Breast epithelium (tissue), 4 donors: ENCODE measurements around the gene EIPR1. TPM values are rescaled to one million over a fixed set of nuclear protein-coding genes. Genes with fewer than 3 reads are reported as not detected.

Experiments used
- DNase-seq, 2 donors: peaks; one replicate each; pipeline ENCODE4 v3.0.0-alpha.2; 2019; ENCODE audit warnings: low spot score in 2 of 2
- H3K27ac ChIP-seq, 2 donors: fragments of 200-600 bp; sonication (generic) in 1 of 2; one replicate each; pipeline ENCODE4 v1.5.1; 2016 to 2019; ENCODE audit warnings: mild to moderate bottlenecking in 1 of 2
- H3K27me3 ChIP-seq, 2 donors: fragments of 200-600 bp; sonication (generic) in 1 of 2; one replicate each; pipeline versions ENCODE4 v1.5.1 to v1.6.0; 2017 to 2019; ENCODE audit warnings: control low read depth in 1 of 2, mild to moderate bottlenecking in 1 of 2
- H3K36me3 ChIP-seq: fragments of 200-600 bp; one replicate; pipeline ENCODE4 v1.5.1; 2019
- H3K4me1 ChIP-seq, 2 donors: fragments of 200-600 bp; sonication (generic); one replicate each; pipeline ENCODE4 v1.5.1; 2016 to 2019; ENCODE audit warnings: control low read depth in 1 of 2
- H3K4me3 ChIP-seq, 3 donors: fragments of 200-600 bp; sonication (generic); 1 replicate in 2 of 3; 2 replicates in 1 of 3; pipeline ENCODE4 v1.5.1; 2016 to 2019; ENCODE audit warnings: mild to moderate bottlenecking in 3 of 3, moderate library complexity in 2 of 3
- H3K9me3 ChIP-seq, 2 donors: fragments of 200-600 bp; sonication (generic) in 1 of 2; one replicate each; pipeline ENCODE4 v1.5.1; 2016 to 2019; ENCODE audit warnings: control low read depth in 1 of 2
- POLR2A ChIP-seq: fragments of 450-650 bp; IDR thresholded peaks from one replicate; pipeline ENCODE4 v1.6.1; 2016; ENCODE audit warnings: antibody characterized with exemption, mild to moderate bottlenecking, moderate library complexity
- POLR2AphosphoS5 ChIP-seq, 3 donors: sonication (generic); formaldehyde crosslinking; IDR thresholded peaks; one replicate each; pipeline ENCODE4 v1.6.1; 2017; ENCODE audit warnings: antibody characterized with exemption in 3 of 3
- intact Hi-C: fragments of 100-400 bp; cut with DNase I; formaldehyde crosslinking; loops from one replicate; pipeline ENCODE4 v1.15.1; 2023; ENCODE audit warnings: low total_unique reads
- total RNA-seq, 3 donors: library from RNA; depleted of rRNA; stranded (reverse); fragments of >200 nt; gene quantifications; one replicate each; pipeline ENCODE4 v1.1.0, GENCODE V29; 2016
- TF ChIP-seq, protein P1 (sequence below), 3 donors: fragments of 450-650 bp; IDR thresholded peaks; one replicate each; pipeline ENCODE4 v1.5.1; 2016 to 2017; ENCODE audit warnings: antibody characterized with exemption in 3 of 3, mild to moderate bottlenecking in 3 of 3, moderate library complexity in 3 of 3

The EIPR1 gene
- total RNA-seq, 3 donors from 2014 or later = 12.8 to 31.0 (median 23.3) TPM

DNA sequence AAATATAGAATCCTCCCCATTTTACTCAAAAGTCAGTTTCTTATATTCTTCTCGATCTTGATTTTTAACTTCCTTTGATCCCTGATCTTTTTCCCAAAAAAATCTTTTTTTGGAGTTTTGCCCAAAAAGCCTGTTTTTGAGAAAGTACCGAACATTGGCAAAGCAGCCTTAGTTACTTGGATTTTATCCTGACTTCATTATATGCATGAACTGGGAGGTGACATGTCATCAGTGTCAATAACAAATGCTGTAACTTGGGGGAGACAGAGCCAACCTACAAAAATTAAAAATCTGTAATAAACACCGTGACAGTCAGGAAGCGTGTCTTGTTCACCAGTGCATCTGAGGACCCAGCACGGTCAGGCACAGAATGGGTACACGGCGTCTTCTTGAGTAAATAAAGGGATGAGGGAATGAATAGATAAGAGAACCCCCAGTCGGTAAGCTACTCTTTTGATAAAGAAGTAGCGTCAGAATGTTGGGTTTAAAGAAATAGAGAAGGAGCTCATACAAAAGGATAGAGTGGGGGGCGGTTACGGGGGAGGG is 26.8 kb upstream of the EIPR1 start:
- H3K4me3 ChIP-seq = no peak overlapping the region
- no peaks in the 10 kb centered on the region for H3K36me3 ChIP-seq
- no peak for DNase-seq
- no peaks in the 10 kb centered on the region for H3K4me1 ChIP-seq
- no peak overlapping the region for H3K27ac ChIP-seq
- intact Hi-C loops = no loop called here
- no peaks in the 10 kb centered on the region for H3K27me3 ChIP-seq
- no peaks in the 10 kb centered on the region for H3K9me3 ChIP-seq
- no peak for TF ChIP-seq POLR2AphosphoS5 (IDR thresholded peaks at IDR 0.05)
- TF ChIP-seq POLR2A = no peak
- TF ChIP-seq, protein P1, sequence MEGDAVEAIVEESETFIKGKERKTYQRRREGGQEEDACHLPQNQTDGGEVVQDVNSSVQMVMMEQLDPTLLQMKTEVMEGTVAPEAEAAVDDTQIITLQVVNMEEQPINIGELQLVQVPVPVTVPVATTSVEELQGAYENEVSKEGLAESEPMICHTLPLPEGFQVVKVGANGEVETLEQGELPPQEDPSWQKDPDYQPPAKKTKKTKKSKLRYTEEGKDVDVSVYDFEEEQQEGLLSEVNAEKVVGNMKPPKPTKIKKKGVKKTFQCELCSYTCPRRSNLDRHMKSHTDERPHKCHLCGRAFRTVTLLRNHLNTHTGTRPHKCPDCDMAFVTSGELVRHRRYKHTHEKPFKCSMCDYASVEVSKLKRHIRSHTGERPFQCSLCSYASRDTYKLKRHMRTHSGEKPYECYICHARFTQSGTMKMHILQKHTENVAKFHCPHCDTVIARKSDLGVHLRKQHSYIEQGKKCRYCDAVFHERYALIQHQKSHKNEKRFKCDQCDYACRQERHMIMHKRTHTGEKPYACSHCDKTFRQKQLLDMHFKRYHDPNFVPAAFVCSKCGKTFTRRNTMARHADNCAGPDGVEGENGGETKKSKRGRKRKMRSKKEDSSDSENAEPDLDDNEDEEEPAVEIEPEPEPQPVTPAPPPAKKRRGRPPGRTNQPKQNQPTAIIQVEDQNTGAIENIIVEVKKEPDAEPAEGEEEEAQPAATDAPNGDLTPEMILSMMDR (IDR thresholded peaks at IDR 0.05) = no peak

DNA sequence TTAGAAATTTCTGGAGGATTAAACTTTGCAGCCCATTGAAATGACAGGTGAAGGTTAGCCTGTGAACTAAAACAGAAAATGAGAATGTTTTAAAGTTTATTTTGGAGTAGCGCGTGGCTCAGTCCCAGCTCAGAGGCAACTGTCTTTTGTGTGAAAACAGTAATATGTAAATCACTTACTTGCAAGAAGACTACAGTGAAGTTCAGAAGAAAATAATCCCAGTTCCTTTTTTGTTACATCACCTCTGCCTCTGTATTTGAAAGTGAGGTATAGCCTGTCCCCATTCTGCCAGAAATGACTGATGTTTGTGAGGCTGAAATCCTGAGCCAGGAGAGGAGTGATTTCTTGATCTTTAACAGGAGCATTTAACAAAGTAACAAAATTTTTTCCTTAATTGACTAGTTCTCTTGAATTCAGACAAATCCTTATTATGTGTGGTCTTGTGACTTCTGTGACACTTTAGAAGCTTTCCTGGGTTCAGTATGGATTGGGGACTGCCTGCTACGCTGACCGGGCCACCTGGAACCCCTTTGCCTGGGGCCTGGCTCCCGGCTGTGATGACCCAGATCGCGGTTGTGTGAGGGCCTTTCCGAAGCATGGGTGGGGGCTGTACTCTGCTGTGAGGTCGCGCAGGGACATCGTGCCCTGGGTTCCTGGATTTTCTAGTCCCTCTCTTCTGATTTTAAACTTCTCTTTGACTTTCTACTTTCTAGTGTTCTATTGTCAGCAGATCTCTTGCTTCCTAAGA is 26.1 kb upstream of the EIPR1 start:
- DNase-seq = no peak
- Histone ChIP-seq H3K4me1 (no peaks in the 10 kb centered on the region), H3K36me3 (no peaks in the 10 kb centered on the region), H3K4me3 (no peak overlapping the region), H3K27me3 (no peaks in the 10 kb centered on the region), H3K9me3 (no peaks in the 10 kb centered on the region), H3K27ac (no peak overlapping the region)
- intact Hi-C loops = no loop called here
- no peak for TF ChIP-seq POLR2A
- no peak for TF ChIP-seq POLR2AphosphoS5 (IDR thresholded peaks at IDR 0.05)

DNA sequence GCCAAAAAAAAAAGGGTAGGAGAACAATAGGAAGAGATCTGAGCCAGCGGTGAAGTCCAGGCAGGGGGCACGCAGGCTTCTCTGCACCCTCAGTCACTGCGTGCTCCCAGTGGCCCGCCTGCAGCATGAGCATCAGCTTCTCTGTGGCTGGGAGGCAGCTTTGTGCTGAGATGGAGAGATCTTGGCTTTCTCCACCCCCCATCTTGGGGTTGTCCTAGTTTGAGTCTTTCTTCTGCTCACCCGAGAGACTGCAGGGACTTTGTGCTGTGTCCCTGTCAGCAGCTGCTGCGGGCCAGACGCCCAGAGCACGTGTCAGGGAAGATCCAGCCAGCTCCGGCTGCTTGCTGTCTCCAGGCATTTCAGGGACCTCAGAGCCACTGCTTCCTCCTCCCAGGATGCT is 22.2 kb upstream of the EIPR1 start:
- peaks cover 13 to 27% of the 10 kb centered on the region in 2 donors for H3K9me3 ChIP-seq
- TF ChIP-seq, protein P1 (IDR thresholded peaks at IDR 0.05) = no peak
- TF ChIP-seq POLR2AphosphoS5 (IDR thresholded peaks at IDR 0.05) (no peak), POLR2A (no peak)
- no peaks in the 10 kb centered on the region for H3K36me3 ChIP-seq
- no peak overlapping the region for H3K4me3 ChIP-seq
- H3K4me1 ChIP-seq = no peaks in the 10 kb centered on the region
- intact Hi-C loops = no loop called here
- H3K27me3 ChIP-seq = no peaks in the 10 kb centered on the region
- no peak for DNase-seq
- no peak overlapping the region for H3K27ac ChIP-seq

DNA sequence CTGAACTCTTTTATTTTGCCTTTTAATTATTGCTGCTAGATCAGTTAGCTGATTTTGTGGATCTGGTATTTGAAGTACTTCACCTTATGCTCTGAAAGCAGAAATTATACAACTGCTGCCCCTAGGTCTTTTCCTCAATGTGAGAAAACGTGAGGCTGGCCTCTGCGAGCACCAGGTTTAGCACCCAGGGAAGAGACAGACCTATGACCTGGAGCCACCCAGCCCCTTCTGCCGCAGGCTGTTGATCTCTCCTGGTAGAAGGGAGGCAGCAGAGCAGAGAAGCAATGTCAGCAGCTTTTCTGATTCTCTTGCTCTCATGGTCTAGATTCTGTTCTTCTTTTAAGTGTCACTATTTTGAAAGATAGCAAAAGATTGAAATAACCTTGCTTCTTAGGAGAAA is 21.8 kb upstream of the EIPR1 start:
- Histone ChIP-seq H3K27ac (no peak overlapping the region), H3K36me3 (no peaks in the 10 kb centered on the region), H3K27me3 (no peaks in the 10 kb centered on the region), H3K4me3 (no peak overlapping the region), H3K4me1 (no peaks in the 10 kb centered on the region), H3K9me3 (peaks cover 13 to 31% of the 10 kb centered on the region in 2 donors)
- TF ChIP-seq, protein P1 (IDR thresholded peaks at IDR 0.05) = no peak
- no peak for TF ChIP-seq POLR2A
- no peak for DNase-seq
- intact Hi-C loops = no loop called here

DNA sequence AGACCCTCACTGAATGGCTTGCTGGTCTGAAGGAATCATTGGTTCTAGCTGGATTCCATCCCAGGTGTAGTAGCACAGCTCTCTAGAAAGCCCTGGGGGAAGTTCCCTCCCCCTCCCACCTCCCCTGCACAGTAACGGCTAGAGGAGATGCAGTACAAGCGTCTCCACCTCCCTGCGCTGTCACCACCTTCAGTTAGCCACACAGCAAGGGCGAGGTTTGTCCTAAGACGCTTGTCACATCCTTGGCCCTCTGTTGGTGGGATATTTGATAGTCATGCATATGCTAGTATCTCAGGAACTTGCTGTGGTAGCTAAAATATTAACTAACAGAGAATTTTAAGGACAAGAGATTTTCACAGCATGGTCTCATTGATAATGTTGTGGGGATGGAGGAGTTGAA is 21.2 kb upstream of the EIPR1 start:
- intact Hi-C loops = no loop called here
- Histone ChIP-seq H3K27ac (no peak overlapping the region), H3K9me3 (peaks cover 13 to 31% of the 10 kb centered on the region in 2 donors), H3K27me3 (no peaks in the 10 kb centered on the region), H3K4me3 (no peak overlapping the region), H3K4me1 (no peaks in the 10 kb centered on the region), H3K36me3 (no peaks in the 10 kb centered on the region)
- no peak for DNase-seq
- TF ChIP-seq POLR2AphosphoS5 (IDR thresholded peaks at IDR 0.05) = no peak

DNA sequence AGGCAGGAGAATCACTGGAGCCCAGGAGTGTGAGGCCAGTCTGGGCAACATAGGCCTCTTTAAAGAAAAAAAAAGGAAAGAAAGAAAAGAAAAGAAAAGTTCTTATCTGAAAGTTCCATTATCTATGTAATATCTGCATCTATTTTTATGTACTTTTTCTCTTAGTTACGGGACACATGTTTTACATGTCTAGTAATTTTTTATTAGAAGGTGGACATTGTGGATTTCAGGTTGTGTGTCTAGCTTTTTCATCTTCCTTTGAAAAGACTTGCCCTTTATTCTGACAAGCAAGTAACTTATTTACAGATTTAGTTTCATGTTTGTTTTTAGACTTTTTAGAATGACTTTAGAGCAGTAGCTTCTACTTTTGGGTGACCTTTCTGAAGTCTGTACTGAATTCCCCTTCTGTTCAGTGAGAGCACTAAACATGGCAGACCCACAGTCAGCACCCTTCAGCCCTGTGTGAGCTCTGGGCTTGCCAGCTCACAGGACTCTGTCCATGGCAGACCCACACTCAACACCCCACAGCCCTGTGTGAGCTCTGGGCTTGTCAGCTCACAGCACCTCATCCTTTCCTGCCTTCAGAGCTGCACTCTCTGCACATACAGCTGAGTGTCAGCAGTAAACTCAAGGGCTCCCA is 19.4 kb upstream of the EIPR1 start:
- Histone ChIP-seq H3K36me3 (no peaks in the 10 kb centered on the region), H3K4me1 (no peaks in the 10 kb centered on the region), H3K9me3 (peaks cover 13 to 31% of the 10 kb centered on the region in 2 donors), H3K4me3 (no peak overlapping the region), H3K27ac (no peak overlapping the region), H3K27me3 (no peaks in the 10 kb centered on the region)
- DNase-seq = no peak
- TF ChIP-seq POLR2A (no peak), POLR2AphosphoS5 (IDR thresholded peaks at IDR 0.05) (no peak)
- TF ChIP-seq, protein P1 (IDR thresholded peaks at IDR 0.05) = no peak
- intact Hi-C loops = no loop called here
